HG03558 (cell line): ENCODE results near the gene ACADS.

Experiments
- ATAC-seq: cut with Tn5 transposase; IDR thresholded peaks from one replicate; pipeline ENCODE4 v1.9.1; 2021; ENCODE audit warnings: moderate number of reproducible peaks; ENCODE audit not compliant: unreplicated experiment; ENCODE audit errors: extremely low read depth

Gene ACADS

DNA sequence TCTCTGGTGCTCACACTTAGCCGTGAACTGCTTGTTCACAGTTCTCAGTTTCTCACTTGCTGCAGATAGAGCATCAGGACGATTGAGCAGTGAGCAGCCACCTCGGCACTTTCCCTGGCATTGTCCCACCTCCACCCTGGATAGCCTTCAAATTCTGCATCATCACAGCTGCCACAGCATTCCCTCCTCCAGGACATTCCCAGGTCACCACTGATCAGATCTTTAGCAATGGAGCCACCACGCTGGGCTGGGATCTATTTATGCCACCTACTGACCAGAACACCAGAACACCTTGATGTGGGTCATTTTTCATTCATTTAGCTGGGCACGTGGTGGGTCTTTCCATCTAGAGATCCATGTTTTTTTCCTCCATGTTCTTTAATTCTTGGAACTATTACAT is 23.6 kb downstream of the ACADS start:
- no peak for ATAC-seq

DNA sequence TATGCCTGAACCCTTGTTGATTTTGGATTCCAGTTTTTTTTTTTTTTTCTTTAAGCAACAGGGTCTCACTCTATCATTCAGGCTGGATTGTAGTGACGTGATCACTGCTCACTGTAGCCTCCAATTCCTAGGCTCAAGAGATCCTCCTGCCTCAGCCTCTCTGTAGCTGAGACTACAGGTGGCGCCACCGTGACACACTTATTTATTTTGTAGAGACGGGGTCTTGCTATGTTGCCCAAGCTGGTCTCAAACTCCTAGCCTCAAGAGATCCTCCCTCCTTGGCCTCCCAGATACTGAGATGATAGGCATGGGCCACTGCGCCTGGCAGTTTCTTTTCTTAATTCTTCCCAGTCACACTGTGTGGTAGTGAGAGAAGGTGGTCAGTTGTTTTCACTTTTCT is 25.2 kb downstream of the ACADS start:
- ATAC-seq = no peak

DNA sequence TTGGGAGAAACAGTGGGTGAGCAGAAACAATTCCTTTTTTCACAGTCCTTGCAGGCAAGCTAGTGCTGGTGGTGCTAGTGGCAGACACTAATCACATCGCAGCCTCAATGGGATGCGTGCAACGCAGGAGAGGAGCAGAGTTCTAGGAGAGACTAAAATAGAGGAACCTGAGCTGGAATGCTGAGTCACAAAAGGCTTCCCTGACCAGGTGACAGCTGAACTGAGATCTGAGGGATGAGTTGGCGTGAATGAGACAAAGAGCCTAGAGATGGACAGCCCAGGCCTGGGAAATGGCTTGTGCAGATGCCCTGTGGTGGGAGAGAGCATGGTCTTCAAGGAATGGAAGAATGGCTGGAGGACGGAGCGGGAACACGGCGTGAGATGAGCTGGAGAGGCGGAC is 25.8 kb downstream of the ACADS start:
- no peak for ATAC-seq

DNA sequence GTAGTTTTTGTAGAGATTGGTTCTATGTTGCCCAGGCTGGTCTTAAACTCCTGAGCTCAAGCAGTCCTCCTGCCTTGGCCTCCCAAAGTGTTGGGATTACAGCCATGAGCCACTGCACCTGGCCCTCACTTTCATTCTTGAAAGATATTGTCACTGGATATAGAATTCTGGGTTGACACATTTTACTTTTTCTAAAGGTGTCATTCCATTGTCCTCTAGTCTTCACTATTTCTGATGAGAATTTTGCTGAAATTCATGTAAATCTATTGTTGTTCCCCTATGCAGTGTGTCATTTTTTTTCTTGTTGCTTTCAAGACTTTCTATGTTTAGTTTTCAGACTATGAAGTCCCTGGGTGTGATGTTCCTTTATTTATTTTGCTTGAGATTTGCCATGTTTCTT is 29.2 kb downstream of the ACADS start:
- ATAC-seq = no peak

DNA sequence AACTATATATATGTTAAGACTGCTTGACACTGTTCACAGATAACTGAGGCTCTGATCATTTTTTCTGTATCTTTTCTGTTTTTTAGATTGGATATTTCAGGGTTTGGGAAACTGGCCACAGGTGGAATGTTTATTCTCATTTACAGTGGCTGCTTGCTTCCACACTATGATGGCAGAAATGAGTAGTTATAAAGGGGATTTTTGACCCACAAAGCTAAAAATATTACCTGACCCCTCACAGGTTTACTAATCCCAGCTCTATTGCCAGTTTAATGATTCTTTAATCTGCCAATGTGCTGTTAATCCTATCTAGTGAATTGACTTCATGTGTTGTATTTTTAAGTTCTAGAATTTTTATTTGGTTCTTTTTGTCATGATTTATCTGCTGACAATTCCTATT is 29.6 kb downstream of the ACADS start:
- ATAC-seq = no peak

DNA sequence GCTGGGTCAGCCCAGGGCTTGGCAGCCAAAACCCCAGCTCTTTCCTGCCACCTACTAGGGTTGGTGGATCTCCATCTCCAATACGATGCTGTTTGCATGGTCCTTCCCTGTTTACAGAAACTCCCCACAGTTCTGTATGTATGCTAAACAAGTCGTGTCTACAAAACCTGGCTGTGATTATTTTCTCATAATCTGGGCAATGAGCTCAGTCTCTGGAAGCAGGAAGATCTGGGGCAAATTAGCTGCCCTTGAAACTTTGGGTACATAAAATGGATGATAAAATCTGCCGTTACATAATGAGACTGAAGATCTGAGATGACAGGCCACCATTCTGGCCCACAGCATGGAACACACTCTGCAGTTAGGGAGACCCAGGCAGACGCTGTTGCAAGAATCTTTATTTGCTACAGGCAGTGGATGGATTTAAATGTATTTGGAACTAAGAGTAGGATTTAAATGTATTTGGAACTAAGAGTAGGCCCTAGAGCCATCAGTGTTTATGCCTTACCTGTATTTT is 31.7 kb downstream of the ACADS start:
- ATAC-seq = no peak

DNA sequence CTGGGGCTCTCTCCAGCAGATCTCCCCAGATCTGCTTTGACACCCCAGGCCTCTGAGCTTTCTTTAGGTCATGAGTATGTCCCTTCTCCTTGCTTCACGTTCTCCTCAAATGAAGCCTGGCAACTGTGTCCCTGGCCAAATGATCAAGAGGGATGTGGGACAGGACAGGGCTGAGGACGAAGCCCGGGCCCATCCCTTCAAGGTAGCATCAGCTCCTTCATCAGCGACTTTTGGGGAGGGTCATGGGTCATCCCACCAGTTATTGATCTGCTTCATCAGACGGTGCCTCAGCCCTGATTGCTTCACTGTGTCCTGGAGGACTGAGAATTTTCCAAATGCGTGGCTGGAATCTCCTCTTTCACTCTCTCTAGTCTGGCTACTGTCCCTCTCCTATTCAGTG is 32.3 kb downstream of the ACADS start:
- ATAC-seq = no peak

DNA sequence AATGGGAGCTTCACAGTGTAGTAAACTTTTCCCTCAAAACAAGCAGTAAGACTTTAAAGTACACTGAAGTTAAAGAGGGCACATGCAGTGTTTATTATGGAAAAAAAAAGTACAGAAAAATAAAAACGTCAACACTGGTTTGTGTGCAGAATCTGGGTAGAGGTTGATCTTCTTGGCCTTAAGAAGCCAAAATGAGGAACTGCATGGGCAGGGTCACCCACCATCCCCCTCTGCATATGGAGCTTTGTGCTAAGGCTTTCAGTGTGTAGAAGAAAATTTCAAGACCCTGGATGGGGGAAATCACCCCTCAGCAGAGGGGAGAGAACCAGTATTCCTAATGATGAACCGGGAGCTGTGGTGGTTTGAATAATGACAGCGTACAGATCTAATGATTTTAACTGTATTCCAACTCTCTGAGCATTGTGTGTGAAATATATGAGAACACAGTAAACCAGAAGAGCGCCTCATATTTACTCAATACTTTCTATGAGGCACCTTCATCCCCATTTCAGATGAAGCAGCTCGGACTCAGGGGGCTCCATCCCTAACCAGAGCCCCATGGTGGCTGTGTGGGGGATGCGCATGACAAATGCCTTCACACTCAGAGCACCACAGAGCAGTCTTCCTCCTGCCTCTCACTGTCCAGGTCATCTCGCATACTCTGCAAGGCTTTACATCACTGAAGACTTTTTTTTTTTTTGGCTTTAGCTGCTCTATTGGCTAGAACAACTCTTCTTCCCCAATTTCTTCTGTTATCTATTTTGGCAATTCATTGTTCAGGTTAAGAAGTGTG is 33.4 kb downstream of the ACADS start:
- no peak for ATAC-seq

DNA sequence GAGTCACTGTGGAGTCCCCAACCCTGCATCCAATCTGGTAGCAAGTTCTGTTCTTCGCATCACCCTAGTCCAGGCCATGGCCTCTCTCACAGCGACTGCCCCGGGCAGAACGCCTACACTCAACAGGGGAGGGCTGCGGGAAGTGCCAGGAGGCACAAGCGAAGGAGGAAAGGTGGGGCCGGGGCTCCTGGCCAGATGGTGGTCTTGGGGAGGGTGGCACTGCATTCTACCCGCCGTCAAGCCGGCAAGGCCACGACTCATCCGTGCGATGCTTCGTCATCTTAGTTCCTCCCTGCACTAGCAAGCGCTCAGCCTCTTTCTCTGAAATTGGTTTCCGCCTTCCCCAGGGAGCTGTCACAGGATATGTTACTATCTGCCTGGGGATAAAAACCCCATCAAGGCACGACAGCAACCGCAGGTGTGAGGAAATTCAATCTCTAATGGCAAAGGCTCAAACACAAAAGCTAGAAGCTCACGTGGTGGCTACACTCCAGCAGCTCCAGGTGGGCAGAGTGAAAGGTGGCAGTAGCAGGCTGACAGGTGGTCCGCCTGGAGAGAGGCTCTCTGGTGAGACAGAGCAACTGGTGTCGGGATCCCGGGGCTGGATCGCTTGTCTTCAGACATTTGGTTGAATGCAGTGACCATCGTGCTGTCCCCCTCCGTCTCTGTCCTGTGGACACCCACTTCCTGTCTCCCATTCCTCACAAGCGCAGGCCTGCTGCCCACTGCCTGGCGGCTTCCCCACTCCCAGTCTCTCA is 34.1 kb downstream of the ACADS start:
- ATAC-seq = no peak

DNA sequence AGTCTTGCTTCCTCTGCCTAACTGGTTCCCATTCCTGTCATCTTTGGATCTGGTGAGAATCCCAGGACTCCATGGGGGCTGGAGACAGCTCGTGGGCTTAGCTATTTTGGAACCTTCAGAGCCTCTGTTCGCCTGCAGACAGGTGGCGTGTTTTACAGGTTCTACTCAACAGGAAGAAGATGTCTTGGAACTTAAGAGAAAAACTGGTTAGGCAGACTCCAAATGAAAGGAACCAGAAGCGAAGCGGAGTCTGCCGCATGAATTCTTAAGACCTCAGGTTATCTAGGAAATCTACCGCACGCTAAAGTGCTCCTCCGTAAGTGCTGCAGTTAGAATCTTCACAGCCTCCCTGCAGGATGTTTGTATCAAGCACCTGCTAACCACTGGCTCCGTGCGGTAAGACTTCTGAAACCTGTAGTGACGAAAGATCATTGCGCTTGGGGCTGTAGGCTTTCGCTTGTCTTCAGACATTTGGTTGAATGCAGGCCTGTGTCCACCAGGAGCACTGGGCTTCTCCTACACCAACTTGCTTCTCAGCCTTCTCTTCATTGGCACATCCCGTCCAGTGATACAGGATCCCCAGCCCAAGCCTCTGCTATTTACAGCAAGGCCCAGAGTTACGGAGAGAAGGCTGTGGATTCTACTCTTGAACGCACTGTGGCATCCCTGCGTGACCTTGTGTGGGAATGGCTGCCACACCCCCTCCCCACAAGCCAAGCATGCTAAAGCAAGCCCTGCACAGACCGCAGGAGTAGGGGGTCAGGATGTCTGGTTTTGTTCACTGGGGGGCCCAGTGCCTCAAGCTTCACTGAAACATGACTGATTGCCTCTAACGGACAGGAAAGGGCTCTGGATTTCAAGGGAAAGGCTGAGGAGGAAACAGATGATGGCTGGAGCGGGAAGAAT is 35.0 kb downstream of the ACADS start:
- ATAC-seq = no peak

DNA sequence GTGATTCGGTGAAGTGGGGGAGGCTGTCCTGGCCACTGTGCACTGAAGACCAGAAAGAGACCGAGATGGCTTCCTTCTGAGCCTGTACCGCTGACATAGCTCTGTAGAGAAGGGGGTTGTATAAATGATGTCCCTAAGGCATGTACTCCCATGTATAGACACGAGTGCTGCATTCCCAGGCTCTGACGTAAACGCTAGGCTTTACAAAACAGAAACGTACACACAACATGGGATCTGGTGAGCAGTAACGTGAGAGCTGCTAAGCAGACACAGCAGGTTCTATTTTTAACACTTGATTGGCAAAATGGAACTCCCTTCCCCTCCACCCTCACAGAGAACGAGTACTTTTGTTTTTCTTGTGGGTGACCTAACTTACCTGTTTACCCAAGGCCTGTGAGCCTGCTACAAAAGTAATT is 35.9 kb downstream of the ACADS start:
- ATAC-seq = no peak

DNA sequence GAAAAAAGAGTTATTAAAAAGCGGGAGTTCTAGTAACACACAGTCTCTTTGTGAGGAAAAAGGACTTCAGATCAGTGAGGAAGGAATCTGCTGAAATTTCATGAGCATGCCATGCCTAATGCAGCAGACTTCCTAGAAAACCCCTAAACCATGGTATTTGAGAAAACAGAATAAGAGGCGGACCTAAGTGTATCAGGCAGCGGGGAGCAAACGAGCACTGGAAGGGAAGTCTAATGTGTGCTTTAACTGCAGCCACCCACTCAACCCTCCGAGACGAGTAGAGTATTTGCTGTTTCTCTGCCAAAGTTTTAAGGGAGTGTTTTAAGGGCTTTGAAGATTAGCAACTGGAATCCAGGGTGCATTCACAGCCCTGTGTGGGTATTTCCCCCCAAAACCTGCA is 36.5 kb downstream of the ACADS start:
- no peak for ATAC-seq

DNA sequence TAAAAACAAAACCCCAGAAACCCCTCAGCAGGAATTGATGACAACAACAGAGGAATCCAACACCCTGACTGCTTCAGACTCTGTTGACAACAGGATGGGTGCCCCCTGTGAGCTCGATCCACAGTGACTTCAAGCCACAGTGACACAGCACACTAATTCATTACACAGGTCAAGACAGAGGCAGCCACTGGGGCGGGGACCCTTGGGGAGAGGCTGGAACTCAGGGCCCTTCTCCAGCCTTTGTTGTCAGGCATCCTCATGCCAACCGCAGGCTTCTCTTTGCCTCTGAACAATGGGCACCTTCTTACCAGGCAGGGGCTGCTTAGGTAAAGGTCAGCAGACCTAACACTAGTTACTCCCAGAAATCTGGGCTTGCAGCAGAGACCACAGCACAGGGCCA is 37.6 kb downstream of the ACADS start:
- ATAC-seq = no peak

DNA sequence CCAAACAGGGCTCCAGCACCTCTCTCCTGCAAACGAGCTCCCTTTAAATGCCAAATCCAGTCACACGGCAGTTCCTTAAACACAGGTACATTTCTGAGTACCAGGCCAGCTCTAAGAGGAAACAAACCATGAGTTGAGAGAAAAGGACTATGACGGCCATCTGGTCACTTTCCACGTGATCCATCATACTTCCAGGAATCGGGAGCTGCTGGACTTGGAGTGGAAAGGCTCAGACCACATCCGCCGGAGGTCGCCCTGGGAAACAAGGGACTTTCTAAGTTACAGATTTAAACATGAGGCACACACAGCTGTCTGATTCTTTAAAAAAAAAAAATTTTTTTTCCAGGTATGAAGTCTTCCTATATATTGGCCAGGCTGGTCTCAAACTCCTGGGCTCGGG is 39.2 kb downstream of the ACADS start:
- no peak for ATAC-seq

DNA sequence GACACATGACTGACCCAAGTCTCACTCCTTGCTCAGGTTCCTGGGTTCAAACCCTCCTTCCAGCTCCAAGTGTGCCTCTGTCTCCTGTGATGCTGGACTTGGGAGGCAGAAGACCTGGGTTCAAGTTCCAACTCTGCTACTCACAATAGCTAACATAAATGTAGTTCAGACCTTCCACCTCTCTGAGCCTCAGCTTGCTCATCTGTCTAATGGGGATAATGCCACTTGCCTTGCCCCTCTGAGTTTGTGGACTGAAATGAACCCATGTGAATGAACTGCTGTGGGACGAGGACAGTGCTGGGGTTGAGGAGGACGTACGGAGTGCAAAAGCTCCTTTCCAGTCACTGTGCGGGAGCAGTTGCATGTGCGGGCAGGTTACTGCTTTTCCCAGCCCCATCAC is 40.9 kb downstream of the ACADS start:
- no peak for ATAC-seq

DNA sequence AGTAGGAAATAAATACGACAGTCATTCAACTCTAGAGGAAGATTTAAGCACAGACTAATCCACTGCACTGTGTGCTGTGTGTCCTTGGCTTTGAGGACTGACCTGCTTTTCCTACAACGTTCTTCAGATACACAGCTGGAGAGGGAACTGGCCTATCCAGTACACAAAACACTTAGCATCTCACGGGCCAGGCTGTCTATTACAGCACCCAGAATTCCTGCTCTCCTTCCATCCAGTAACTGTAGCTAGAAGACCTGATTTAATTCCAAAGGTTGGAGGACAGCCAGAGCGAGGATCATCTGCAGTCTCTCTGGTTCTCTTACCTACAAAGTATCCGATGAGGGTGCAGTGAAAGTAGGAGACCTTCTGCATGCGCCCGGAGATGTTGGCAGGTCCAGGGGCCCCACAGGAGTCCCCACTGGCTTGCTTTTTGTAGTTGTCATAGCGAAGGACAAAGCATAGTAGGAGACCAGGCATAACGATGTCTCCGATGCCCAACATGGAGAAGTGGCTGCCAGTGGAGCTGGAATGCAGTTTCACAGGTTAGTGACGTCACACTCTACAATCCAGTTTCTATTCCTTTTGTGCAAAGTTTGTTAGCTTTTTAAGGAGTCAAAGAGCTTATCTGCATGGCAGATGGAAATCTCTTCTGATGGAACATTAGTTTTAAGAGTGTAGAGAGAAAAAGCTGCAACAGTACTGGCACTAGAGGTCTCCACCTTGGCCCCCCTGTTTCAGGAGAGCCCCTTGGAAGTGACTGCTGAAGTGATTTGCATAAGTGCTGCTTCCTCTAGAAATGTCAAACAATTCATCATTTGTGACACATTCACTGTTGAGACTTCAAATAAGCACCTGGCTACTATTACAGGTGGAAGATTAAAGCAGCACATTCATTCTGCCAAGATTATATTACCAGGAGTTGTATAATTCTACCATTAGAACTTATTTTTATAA is 41.7 kb downstream of the ACADS start:
- no peak for ATAC-seq

DNA sequence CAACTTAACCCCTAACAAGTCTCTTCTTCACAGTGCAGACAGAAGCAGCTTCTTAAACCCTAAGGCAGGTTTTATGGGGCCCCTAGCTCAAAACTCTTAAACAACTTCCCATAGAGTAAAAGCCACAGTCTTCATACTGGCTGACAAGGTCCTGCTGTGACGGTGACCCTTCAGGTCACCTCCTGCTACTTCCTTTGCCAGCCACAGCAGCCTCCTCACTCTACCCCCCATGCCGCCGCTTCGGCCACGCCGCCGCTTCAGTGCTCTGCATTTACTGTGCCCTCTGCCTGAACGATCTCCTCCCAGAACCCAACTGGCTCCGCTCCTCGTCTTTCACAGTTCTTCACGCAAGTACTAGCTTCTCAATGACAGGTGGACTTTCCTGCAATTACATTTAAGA is 45.5 kb downstream of the ACADS start:
- ATAC-seq = no peak

DNA sequence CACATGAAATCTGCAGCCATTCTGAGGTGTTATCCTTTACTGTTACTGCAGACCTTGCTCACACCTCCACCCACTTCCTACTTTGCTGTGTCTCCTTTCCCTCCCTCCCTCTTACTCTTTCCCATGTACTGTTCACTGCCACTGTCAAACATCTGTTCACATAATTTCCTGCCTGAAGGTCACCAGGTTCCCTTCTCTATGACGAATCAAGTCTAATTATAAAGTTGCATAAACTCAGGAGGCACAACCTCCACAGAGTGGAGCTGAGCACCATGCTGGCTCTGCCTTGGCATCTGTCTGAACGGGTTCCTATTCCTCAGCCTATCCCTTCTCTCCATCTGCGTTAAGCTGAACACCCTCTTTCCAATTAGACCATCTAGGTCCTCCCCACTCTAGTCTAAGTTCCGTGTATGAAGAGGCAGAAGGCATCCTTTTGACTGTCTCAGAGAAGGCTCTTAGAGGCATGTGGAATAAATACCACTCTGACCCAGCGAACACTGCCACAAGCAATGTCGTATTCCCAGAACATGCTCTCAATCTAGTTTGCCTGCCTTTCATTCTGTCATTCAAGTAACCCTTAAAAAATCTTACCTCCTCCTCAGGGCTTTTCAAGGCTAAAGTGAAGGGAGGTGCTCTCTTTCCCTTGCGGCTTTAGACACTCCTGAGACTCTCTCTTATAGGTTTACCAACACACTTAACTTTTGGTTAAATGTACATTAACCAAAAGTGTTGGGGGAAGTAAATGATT is 48.7 kb downstream of the ACADS start:
- ATAC-seq = no peak
